Measurements from ENCODE around the gene SPDYE2.
"Not testable (repeated sequence)": the region's sequence is repeated elsewhere in the genome, so short reads cannot be mapped to it uniquely, and the experiment has no call there.

SPDYE2 gene

GRCh38 chr7:102604431-102605145 is 53.6 kb downstream of the SPDYE2 start:
- DNase-seq = not testable (repeated sequence)

- DNase-seq = not testable (repeated sequence)
These were observed 55.8 kb downstream of the SPDYE2 start for GRCh38 chr7:102606848-102607247.

GRCh38 chr7:102609734-102610133 is 58.7 kb downstream of the SPDYE2 start:
- DNase-seq = not testable (repeated sequence)

- DNase-seq = not testable (repeated sequence)
These were observed 59.4 kb downstream of the SPDYE2 start for GRCh38 chr7:102610441-102610840.

GRCh38 chr7:102611013-102611674 is 60.1 kb downstream of the SPDYE2 start:
- not testable (repeated sequence) for DNase-seq

- not testable (repeated sequence) for DNase-seq
These were observed 60.8 kb downstream of the SPDYE2 start for GRCh38 chr7:102611675-102612325.

Measured in stimulated activated CD4-positive, alpha-beta T cell treated with anti-CD3 and anti-CD28 coated beads, Interleukin-2, amount 100 ng/mL, for 48 hours (primary cell).